Fibroblast of pulmonary artery (primary cell): Measurements from ENCODE around the gene ZMYM4.
A peak's percentile ranks its signal among the peaks of the same experiment; 100 is the strongest.

Source experiments
- DNase-seq: peaks from one replicate; pipeline ENCODE4 v3.0.0-alpha.2; 2010; ENCODE audit warnings: low read depth
- H3K4me3 ChIP-seq: replicated peaks from 2 replicates; pipeline ENCODE4 v1.5.1; 2011; ENCODE audit warnings: low read depth, mild to moderate bottlenecking, control low read depth, low read length, moderate library complexity
- CTCF ChIP-seq: IDR thresholded peaks from 2 replicates; pipeline ENCODE4 v1.5.1; 2011; ENCODE audit warnings: mild to moderate bottlenecking, control low read depth, low read length, inconsistent platforms; ENCODE audit errors: missing control alignments

ZMYM4 gene

GRCh38 chr1:35345439-35345981 is 77.0 kb downstream of the ZMYM4 start:
- H3K4me3 ChIP-seq, result no peak overlapping the region

GRCh38 chr1:35350872-35351271 is 82.4 kb downstream of the ZMYM4 start:
- no peak for DNase-seq
- no peak overlapping the region for H3K4me3 ChIP-seq
- no peak for TF ChIP-seq CTCF

More at GRCh38 chr1:35345439-35345981, 77.0 kb downstream of the ZMYM4 start:
- no peak for TF ChIP-seq CTCF
- peak; percentile 27 for DNase-seq

- DNase-seq, result no peak
- no peak overlapping the region for H3K4me3 ChIP-seq
- no peak for TF ChIP-seq CTCF
Measured at GRCh38 chr1:35359995-35360394, 91.5 kb downstream of the ZMYM4 start.

GRCh38 chr1:35361638-35362037 is 93.1 kb downstream of the ZMYM4 start:
- no peak overlapping the region for H3K4me3 ChIP-seq
- TF ChIP-seq CTCF, result no peak
- DNase-seq, result no peak

- H3K4me3 ChIP-seq, result no peak overlapping the region
- no peak for DNase-seq
- no peak for TF ChIP-seq CTCF
Measured at GRCh38 chr1:35364741-35365140, 96.2 kb downstream of the ZMYM4 start.

- no peak overlapping the region for H3K4me3 ChIP-seq
- no peak for DNase-seq
- no peak for TF ChIP-seq CTCF
Measured at GRCh38 chr1:35367914-35368313, 99.4 kb downstream of the ZMYM4 start.

- peak; percentile 90 for DNase-seq
- no peak overlapping the region for H3K4me3 ChIP-seq
- TF ChIP-seq CTCF, result no peak
Measured at GRCh38 chr1:35369922-35370671, 101.6 kb downstream of the ZMYM4 start.
